SU-DHL-6 (cell line): ENCODE data around the gene NUP58.

Experiments used
- H2AFZ ChIP-seq: fragments of 200-600 bp; sonication (generic); 2 replicates; pipeline ENCODE4 v1.6.1; 2014; ENCODE audit warnings: low read depth, mild to moderate bottlenecking, moderate library complexity, mixed read lengths, antibody characterized with exemption, low read length; ENCODE audit not compliant: severe bottlenecking
- H3F3A ChIP-seq: fragments of 200-600 bp; shearing (Covaris generic); 2 replicates; pipeline ENCODE4 v1.6.0; 2016; ENCODE audit warnings: antibody characterized with exemption, mild to moderate bottlenecking; ENCODE audit not compliant: insufficient read depth
- H3K27ac ChIP-seq: fragments of 200-600 bp; sonication (generic); 2 replicates; pipeline ENCODE4 v1.5.1; 2016; ENCODE audit warnings: low read depth, mild to moderate bottlenecking, low read length, moderate library complexity, mixed read lengths
- H3K27me3 ChIP-seq: fragments of 200-600 bp; sonication (generic), shearing (Covaris generic); 2 replicates; pipeline ENCODE4 v1.6.0; 2014; ENCODE audit warnings: mild to moderate bottlenecking, low read length
- H3K36me3 ChIP-seq: fragments of 200-600 bp; sonication (generic); 2 replicates; pipeline ENCODE4 v1.6.1; 2014; ENCODE audit warnings: mild to moderate bottlenecking, low read length, mixed read lengths
- H3K4me2 ChIP-seq: fragments of 300-600, 200-600 bp; shearing (Covaris generic), sonication (generic); 2 replicates; pipeline ENCODE4 v1.6.0; 2014; ENCODE audit warnings: low read length, low read depth, mild to moderate bottlenecking; ENCODE audit not compliant: poor library complexity, severe bottlenecking
- H3K4me3 ChIP-seq: fragments of 200-600 bp; sonication (generic); 2 replicates; pipeline ENCODE4 v1.5.1; 2014; ENCODE audit warnings: antibody characterized with exemption, low read length, mild to moderate bottlenecking, mixed read lengths; ENCODE audit not compliant: insufficient read depth, poor library complexity, severe bottlenecking
- H3K79me2 ChIP-seq: fragments of 200-600 bp; sonication (generic); 2 replicates; pipeline ENCODE4 v1.6.1; 2014; ENCODE audit warnings: mild to moderate bottlenecking, low read length, moderate library complexity; ENCODE audit not compliant: insufficient read depth
- H3K9ac ChIP-seq: fragments of 200-600 bp; sonication (generic); 2 replicates; pipeline ENCODE4 v1.7.0; 2014; ENCODE audit warnings: mild to moderate bottlenecking, low read length
- H3K9me2 ChIP-seq: fragments of 200-600 bp; sonication (generic); replicated peaks from 2 replicates; pipeline ENCODE4 v1.6.1; 2014; ENCODE audit warnings: low read length; ENCODE audit not compliant: insufficient read depth
- H3K9me3 ChIP-seq: fragments of 200-600 bp; sonication (generic); 2 replicates; pipeline ENCODE4 v1.6.1; 2014; ENCODE audit warnings: low read length, mixed read lengths; ENCODE audit not compliant: insufficient read depth
- H4K20me1 ChIP-seq: fragments of 200-600 bp; sonication (generic); 2 replicates; pipeline ENCODE4 v1.6.1; 2014; ENCODE audit warnings: low read depth, mild to moderate bottlenecking, antibody characterized with exemption, low read length, moderate library complexity, mixed read lengths
- EZH2phosphoT487 ChIP-seq: fragments of 200-600 bp; sonication (generic), shearing (Covaris generic); conservative IDR thresholded peaks from 2 replicates; pipeline ENCODE4 v1.6.1; 2018; ENCODE audit warnings: mild to moderate bottlenecking, antibody characterized with exemption, low read length, moderate library complexity, mixed read lengths
- TF ChIP-seq, protein P1 (sequence below): fragments of 200-600 bp; sonication (generic); IDR thresholded peaks from one replicate; pipeline ENCODE4 v1.5.1; 2017; ENCODE audit warnings: antibody characterized with exemption, mild to moderate bottlenecking, low read length, moderate library complexity; ENCODE audit not compliant: insufficient read depth, poor library complexity, severe bottlenecking

NUP58 gene

DNA sequence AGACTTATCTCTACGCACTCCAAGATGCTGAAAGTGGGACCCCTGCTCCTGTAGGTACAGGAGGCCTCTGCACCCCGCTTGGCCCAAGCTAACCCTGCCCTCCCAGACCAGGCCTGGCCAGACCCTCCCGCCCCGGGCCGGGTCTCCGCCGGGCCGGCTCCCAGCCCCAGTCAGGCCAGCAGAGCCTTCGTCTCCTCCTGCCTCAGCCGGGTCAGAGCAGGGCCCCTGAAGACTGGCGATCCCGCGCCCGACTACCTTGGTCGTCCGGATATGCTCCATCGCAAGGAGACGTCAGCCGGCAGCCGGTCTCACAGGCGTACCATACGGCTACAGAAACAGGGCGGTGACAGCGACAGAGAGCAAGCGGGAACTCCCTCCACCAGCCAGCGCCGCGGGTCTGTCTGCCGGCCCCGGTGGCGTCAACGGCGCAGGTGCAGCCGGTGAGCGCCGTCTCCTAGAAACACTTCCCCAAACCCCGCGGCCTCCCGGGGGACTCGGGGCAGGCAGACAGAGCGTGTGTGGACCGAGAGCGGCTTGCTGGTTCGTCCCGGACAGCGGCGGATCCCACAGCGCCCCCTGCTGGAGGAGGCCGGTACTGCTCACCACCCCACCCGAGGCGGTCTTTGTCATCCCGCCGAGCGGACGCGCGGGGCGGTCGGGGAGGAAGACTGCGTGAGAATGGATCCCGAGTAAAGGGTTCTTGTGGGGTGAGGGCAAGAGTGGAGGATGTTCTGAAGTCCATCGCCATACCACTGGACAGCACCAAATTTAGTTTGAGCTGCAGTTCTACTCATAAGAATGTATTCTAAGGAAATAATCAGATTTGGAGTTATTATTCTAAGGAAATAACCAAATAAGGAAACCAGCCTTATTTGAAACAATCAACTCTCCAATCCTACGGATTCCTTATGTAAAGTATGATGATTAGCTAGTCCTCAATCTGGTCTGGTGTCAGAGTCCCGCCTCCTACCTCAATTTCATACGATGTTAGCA, 14.2 kb upstream of the NUP58 start, which contains the start of gene MTMR6:
TSS of gene MTMR6 (minus strand) at position 520 of the 993 bp plus-strand sequence. CDS start at position 279, 241 bp downstream.
- H3K4me2 ChIP-seq = peak within 1 kb of the TSS; percentile 64
- TF ChIP-seq, protein P1, sequence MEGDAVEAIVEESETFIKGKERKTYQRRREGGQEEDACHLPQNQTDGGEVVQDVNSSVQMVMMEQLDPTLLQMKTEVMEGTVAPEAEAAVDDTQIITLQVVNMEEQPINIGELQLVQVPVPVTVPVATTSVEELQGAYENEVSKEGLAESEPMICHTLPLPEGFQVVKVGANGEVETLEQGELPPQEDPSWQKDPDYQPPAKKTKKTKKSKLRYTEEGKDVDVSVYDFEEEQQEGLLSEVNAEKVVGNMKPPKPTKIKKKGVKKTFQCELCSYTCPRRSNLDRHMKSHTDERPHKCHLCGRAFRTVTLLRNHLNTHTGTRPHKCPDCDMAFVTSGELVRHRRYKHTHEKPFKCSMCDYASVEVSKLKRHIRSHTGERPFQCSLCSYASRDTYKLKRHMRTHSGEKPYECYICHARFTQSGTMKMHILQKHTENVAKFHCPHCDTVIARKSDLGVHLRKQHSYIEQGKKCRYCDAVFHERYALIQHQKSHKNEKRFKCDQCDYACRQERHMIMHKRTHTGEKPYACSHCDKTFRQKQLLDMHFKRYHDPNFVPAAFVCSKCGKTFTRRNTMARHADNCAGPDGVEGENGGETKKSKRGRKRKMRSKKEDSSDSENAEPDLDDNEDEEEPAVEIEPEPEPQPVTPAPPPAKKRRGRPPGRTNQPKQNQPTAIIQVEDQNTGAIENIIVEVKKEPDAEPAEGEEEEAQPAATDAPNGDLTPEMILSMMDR = peak; percentile 94
- TF ChIP-seq EZH2phosphoT487 = no peak
- peaks cover 6% of the 10 kb centered on the region; the same call in 1 of the 2 replicates for H3F3A ChIP-seq
- H3K9ac ChIP-seq = peak within 1 kb of the TSS; percentile 85
- H2AFZ ChIP-seq = peak within 1 kb of the TSS; percentile 88
- no peaks in the 10 kb centered on the region; the same call in 1 of the 2 replicates for H4K20me1 ChIP-seq
- H3K9me3 ChIP-seq = no peaks in the 10 kb centered on the region
- no peaks in the 10 kb centered on the region for H3K9me2 ChIP-seq
- peaks cover 39% of the 10 kb centered on the region for H3K79me2 ChIP-seq
- H3K27ac ChIP-seq = peak within 1 kb of the TSS; percentile 84
- peak within 1 kb of the TSS; percentile 68 for H3K4me3 ChIP-seq
- H3K36me3 ChIP-seq = no peaks in the 10 kb centered on the region
- H3K27me3 ChIP-seq = no peaks in the 10 kb centered on the region

DNA sequence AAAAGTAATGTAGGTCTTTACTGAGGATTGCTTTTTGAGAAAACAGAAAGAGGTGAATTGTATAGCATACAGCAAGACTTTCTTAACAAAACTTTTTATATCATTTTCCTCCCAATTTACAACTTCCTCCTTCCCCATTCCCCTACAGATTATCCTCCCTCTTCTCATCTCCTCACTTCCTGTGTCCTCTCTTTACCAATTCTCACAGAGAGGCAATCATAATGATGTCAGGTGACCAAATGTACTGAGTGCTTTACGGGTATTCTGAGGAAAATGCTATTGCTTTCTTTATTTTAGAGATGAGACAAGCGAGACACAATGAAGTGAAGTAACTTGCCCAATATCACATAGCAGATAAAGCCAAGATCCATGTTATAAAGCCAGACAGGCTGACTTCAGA, 12.5 kb upstream of the NUP58 start:
- Histone ChIP-seq H3K9ac (no peak overlapping the region), H2AFZ (no peak overlapping the region), H3K9me3 (no peaks in the 10 kb centered on the region), H3K4me2 (no peak overlapping the region), H3K79me2 (peaks cover 25% of the 10 kb centered on the region), H3K36me3 (no peaks in the 10 kb centered on the region), H4K20me1 (no peaks in the 10 kb centered on the region), H3F3A (peaks cover 6% of the 10 kb centered on the region; the same call in 1 of the 2 replicates), H3K9me2 (no peaks in the 10 kb centered on the region), H3K4me3 (no peak overlapping the region), H3K27me3 (no peaks in the 10 kb centered on the region), H3K27ac (no peak overlapping the region)
- TF ChIP-seq, protein P1 = no peak
- TF ChIP-seq EZH2phosphoT487 = no peak

DNA sequence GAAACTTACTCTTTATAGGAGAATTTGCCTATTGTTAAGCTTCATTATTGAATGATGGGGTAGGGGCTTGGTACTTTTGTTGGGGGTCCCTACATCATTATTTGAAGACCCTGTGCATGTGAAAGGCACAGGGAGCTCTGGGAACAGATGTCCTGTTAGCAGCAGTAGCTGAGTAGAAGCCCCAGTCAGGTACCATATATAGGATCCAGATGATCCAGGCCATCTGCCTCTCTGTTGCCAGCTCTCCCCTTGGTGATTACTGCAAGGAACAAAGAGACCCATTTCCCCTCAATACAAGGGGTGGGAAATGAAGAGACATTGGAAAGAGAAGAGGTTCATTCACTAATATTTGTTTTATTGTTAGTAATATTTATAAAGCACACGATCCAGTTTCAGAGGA, 9.7 kb upstream of the NUP58 start:
- no peak overlapping the region for H2AFZ ChIP-seq
- no peaks in the 10 kb centered on the region for H3K27me3 ChIP-seq
- no peak overlapping the region for H3K9ac ChIP-seq
- H3K4me2 ChIP-seq = no peak overlapping the region
- no peaks in the 10 kb centered on the region for H4K20me1 ChIP-seq
- no peaks in the 10 kb centered on the region for H3K9me2 ChIP-seq
- H3K27ac ChIP-seq = no peak overlapping the region
- H3K4me3 ChIP-seq = no peak overlapping the region
- no peaks in the 10 kb centered on the region for H3K36me3 ChIP-seq
- no peaks in the 10 kb centered on the region for H3K9me3 ChIP-seq
- TF ChIP-seq, protein P1 = no peak
- TF ChIP-seq EZH2phosphoT487 = no peak
- no peaks in the 10 kb centered on the region; the same call in 1 of the 2 replicates for H3F3A ChIP-seq
- H3K79me2 ChIP-seq = peaks cover 2% of the 10 kb centered on the region; the same call in 1 of the 2 replicates
